NCI-H82 treated with DMSO at 0.1 percent for 48 hours (cell line): ENCODE measurements around the gene KIAA1549.
"Not testable (repeated sequence)": the region's sequence is repeated elsewhere in the genome, so short reads cannot be mapped to it uniquely, and the experiment has no call there.

ENCODE experiments used
- DNase-seq: peaks from one replicate; lab custom pipeline; 2025; ENCODE audit not compliant: unreplicated experiment; lab: John Stamatoyannopoulos, UW

Gene KIAA1549

GRCh38 chr7:138821912-138822311, 159.3 kb downstream of the KIAA1549 start:
- DNase-seq: no peak

GRCh38 chr7:138819625-138820024, 161.6 kb downstream of the KIAA1549 start:
- no peak for DNase-seq

- no peak for DNase-seq
Observed at GRCh38 chr7:138816650-138817049, 164.5 kb downstream of the KIAA1549 start.

- no peak for DNase-seq
Observed at GRCh38 chr7:138814816-138815332, 166.3 kb downstream of the KIAA1549 start.

- no peak for DNase-seq
Observed at GRCh38 chr7:138813945-138814344, 167.2 kb downstream of the KIAA1549 start.

- DNase-seq: not testable (repeated sequence)
Observed at GRCh38 chr7:138811327-138811726, 169.9 kb downstream of the KIAA1549 start.

GRCh38 chr7:138809346-138809745, 171.8 kb downstream of the KIAA1549 start:
- DNase-seq: no peak

GRCh38 chr7:138804618-138805017, 176.6 kb downstream of the KIAA1549 start:
- DNase-seq: no peak

GRCh38 chr7:138802706-138803105, 178.5 kb downstream of the KIAA1549 start:
- no peak for DNase-seq

GRCh38 chr7:138801256-138801655, 179.9 kb downstream of the KIAA1549 start:
- no peak for DNase-seq

GRCh38 chr7:138799336-138800000, 181.7 kb downstream of the KIAA1549 start:
- DNase-seq: no peak

GRCh38 chr7:138798836-138799235, 182.4 kb downstream of the KIAA1549 start:
- DNase-seq: no peak

GRCh38 chr7:138797715-138798320, 183.4 kb downstream of the KIAA1549 start, which contains the start of the genes ATP6V0A4 and TMEM213:
Gene ATP6V0A4, minus strand, starts transcription at chr7:138798196. Its CDS starts 26,949 bp downstream, at chr7:138771247.
Gene TMEM213, plus strand, starts transcription at chr7:138797994. Its CDS starts 111 bp downstream, at chr7:138798105.
- DNase-seq: no peak

- DNase-seq: not testable (repeated sequence)
Observed at GRCh38 chr7:138797046-138797445, 184.1 kb downstream of the KIAA1549 start.

GRCh38 chr7:138796038-138796615, 185.1 kb downstream of the KIAA1549 start:
- DNase-seq: no peak

GRCh38 chr7:138785587-138786437, 195.4 kb downstream of the KIAA1549 start:
- DNase-seq: no peak

GRCh38 chr7:138784692-138785091, 196.5 kb downstream of the KIAA1549 start:
- DNase-seq: no peak
